HG03196 (cell line): ENCODE results near the gene GABRQ.

ENCODE experiments used
- ATAC-seq: cut with Tn5 transposase; IDR thresholded peaks from one replicate; pipeline ENCODE4 v1.9.1; 2021; ENCODE audit not compliant: unreplicated experiment

The GABRQ gene

DNA sequence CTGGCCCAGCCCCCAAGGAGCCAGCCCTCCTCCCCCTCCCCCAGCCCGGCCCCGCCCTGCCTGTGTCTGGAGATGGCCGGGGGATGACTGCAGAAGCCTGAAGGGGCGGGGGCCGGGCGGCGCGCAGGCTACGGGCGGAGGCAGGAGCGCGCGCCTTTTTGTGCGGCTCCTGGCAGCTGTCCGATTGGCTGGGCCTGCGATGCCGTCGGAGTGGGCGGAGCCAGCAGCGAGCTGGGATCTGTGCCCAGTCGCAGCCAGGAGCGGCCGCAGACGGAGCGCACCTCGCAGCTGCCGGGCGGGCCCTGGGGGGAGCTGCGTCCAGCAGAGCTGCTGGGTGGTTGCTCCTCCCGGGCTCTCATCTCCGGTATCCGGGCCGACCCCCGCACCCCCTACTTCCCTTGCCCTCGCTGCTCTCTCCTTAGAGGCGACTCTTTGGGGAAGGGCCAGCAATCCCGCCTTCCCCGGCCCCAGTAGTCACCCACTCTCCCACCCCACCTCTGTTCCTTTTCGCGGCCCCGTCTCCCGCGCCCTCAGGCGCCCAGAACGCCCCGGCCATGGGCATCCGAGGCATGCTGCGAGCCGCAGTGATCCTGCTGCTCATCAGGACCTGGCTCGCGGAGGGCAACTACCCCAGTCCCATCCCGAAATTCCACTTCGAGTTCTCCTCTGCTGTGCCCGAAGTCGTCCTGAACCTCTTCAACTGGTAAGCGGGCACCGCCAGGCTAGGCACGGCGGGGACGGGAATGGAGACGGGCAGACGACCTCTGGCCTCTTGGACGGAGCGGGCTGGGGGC, at the start of gene GABRQ:
Gene GABRQ (plus strand): TSS at position 247 of the 794 bp plus-strand sequence. CDS start 308 bp downstream, at position 555.
- ATAC-seq: no peak

DNA sequence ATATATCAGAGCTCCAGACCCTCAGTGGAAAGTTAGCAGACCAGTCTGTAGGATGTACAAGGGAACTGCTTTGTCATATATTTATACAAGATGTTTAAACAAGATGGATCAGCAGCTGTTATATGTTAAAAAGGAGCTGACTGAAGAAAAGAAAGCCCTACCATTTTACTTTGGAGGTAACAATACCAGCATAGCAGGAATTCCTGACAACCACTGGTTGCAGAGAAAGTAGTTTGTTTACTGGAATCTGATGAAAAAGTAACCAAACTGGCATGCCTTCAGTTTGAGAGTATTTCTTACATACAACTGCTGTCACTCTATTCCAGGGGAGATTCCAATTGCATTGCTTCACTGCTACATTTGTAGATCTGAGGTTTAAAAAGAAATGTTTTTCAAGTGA, 49.5 kb upstream of the GABRQ start:
- no peak for ATAC-seq

DNA sequence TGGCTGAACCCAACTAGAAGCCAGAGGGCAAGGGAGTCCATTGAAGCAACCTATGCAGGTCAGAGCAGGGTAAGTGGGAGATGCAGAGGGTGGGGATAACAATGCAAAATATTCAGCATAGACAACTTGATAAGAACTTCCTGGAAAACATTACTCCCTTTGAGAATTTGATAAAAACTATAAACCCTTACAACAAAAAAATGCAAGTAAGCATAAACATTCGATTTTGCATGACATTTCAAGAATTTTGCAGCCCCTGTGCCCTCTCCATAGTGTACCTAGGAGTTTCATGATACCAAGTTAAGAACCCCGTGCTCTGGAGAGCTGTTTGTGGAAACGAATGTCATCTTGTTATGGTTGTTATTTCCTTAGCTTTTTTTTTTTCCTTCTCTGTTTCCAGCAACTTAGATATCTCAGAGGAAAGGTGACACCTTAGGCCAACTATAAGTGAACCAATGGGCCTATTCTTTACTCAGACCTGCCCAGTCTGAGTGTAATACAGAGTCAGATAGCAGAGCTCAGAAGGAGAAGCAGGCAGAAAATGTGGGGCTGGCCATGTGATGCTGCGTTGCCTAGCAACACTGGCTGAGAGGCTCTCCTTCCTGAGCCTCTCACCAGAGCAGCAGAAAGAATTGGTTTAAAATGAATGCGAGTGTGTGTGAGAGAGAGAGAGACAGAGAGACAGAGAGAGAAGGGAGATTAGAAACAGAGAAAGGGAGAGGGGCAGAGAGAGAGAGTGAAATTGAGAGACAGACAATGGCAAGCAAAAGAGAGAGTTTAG, 36.7 kb upstream of the GABRQ start:
- no peak for ATAC-seq

DNA sequence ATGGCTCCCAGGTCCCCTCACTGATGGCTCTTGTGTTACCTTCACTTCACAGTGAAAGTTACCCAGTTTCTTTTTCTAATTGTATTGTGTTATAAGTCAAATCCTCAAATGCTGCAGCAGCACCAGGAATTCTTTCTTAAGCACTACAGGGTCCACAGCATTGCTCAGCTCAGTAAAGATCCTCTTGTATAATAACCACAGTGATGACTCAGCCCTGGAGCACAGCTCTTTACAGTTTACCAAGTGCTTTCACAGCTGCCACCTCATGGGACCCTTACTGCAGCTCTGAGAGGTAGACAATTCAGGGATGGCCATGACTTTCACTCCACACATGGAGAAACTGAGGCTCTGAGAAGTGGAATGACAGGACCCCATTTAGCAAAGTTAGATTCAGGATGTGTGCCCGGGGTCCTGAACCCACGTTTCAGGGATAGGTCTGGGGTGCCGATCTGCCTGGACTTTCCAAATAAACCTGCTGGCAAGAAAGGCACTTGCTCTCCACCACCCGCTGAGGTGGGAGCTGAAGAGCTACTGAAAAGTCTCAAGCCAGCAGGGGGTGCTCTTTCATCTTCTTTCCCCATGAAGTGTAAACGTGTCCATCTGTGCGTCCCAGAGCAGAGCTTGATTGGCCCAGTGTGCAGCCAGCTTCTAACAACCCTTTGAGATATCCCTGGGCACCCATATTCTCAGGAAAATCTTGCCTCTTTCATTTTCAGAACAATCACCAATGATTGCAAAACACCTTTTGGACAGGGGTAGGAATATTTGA, 35.7 kb upstream of the GABRQ start:
- no peak for ATAC-seq

DNA sequence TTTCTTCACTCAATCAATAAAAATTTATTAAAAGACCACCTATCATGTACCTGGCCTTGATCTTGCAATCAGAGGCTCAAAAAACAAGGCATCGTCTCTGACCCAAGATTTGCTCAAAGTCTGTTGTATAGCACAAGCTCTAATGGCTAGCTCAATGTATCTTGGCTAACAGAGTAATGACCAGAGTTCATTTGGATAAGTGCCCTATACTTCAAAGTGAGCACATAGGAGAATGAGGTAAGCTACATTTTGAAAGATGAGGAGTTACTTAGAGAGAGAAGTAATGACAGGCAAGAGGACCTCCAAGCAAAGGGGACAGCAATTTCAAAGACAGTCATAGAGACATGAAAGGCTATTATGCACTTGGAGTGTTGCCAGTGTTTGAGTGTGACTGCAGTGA, 22.9 kb upstream of the GABRQ start:
- ATAC-seq: no peak

DNA sequence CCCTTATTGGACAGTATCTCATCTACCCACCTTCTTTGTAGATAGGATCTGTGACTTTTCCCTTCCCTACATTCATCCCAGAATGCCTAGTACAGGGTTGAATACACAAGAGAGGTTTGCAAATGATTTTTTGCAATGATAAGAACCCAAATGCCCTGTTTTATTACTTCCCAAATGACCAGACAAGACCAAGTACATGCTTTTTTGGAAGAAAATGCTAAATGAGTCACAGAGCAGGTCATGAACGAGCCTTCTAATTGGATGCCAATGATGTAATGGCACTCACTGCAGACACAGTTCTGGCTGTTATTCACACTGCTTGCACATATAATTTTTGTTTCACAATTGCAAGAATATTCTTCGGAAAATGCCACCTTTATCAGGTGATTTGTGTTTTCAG, 17.8 kb upstream of the GABRQ start:
- no peak for ATAC-seq

DNA sequence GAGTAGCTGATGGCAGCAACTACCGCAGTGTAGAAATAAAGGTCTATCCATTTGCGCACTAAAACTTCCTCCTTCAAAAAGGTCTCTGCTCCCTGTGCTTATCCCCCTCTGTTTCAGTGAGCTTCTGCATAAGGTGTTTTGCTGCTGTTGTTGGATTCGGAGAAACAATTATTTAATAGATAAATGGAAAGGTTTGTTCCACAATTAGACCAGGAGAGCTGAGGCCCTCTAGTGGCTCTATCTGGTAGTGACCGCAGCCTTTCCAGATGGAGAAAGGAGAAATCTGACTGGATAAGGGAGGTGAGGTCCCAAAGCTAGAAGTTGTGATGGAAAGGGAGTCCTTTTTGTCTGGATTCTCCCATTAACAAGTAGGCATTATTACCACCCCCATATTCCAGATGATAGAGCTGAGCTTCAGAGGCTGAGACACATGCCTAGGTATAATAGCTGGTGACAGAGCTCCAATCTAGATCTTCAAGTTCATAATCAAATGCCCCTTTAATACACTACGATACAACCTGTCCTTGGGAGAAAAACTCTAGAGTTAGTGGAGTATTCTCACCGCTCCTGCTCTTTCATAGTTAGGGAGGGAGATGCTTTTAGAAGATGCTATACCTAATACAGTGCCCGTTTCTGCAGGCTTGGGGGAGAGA, 5.1 kb upstream of the GABRQ start:
- ATAC-seq: no peak

DNA sequence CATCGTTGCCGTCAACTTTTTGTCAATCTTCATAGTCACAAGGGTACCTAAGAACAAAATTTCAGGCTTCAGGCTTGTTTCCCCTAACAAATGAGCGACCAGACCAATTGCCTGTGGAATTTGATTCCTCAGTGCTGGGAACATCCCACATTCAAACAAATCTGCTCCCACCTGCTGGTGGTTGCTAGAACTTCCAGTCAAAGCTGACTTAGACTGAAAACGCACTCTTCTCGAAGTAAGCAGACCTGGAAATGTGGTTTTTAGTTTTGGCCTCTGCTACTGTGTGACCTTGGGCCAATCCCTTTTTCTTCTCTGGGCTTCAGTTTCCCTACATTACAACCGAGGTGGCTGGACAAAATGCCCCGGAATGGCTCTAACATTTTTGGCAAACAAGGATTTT, 1.8 kb upstream of the GABRQ start:
- no peak for ATAC-seq

DNA sequence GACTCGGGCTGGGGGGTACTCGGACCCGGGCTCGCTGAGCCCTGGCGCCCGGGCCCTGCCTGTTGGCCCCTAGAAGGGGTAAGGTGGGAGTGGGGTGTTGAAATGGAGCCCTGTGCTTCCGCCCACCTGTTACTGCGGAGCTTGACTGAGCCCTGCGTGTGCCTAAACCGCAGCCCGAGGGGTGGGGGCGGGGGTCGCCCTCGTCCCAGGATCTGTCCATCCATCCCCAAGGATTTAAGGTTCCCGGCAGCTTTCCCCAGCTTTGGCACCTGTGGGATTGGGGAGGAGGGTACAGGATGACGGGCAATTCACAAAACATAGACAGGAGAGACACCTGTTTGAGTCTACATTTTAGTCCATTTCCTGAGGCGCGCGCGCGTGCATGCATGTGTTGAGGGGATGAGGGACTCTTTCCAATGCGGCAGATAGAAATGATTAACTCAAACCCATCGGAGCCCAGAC, 779 bp downstream of the GABRQ start:
- no peak for ATAC-seq

DNA sequence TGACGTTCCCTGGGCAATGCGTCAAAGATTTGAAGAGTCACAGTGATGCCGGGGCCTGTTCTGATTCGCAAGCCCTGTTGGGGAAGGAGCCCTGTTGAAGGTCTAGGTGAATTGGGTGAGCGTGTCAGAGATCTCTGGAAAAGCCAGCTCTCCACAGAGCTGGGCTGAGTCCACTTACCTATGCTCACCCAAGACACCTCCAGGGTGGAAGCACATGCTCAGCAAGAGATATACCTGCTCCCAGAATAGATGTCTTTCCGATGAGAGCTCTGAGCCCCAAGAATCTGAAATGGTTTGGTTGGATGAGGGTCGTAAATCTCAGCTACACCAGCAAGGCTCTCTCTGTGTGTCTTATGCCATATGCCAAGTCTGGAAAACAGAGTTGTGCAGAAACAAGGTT, 1.7 kb downstream of the GABRQ start:
- no peak for ATAC-seq

DNA sequence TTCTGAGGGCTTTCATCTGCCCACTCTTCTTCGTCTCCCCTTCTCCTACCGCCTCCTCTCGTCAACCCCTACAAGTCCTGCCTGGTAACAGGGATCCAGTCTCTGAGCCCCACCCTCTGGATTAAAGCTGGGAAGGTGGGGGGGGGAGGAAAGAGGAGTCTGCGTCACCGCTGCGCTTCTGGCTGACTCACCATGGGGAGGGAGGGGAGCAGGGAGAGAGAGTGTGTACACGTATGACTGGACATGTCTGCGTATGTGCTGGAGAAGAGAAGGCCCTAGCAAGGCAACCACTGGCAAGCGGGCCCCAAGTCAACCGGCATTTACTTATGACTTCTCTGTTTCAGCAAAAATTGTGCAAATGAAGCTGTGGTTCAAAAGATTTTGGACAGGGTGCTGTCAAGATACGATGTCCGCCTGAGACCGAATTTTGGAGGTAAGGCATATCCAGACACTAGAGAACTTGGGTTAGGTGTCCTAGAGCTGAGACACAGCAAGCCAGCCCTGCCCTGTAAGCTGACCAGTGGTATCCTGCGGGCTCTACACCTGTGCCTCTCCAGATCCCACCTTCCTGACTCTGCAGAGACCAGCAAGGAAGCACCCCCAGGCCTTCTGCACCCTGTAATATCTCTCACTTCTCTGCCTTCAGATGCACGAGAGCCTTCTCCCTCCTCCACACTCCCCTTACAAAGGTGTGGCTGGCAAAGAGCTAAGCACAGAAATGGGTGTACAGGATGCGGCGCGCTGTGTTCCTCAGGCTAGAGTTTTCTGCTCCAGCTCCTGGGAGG, 2.5 kb downstream of the GABRQ start:
- ATAC-seq: no peak

DNA sequence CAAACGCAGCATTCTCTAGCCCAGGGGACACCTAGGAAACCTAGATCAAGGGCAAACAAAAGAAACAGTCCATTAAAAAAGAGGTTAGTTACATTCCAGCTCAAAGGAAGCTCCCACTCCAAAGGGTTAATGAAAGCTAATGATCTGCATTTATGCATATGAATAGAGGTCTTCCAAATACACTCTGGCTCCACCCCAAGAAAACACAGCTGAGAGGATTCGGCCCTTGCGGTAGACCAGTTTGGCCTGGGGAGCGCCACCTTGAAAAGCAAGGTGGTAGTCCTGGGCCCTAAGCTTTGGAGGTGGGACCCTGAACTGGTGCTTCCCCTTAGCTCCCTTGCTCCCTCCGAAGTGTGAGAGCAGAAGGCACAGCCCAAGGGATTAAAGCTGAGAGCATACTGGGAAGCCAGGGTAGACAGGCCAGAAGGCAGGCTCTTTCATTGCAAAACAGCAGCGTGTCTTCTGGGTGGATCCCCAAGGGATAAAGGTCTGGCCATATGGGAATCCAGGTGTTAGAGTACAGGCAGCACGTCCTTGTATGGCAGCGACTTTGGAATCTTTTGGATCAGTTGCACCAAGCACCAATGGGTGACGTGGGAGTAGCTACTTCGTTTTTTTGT, 3.7 kb downstream of the GABRQ start:
- ATAC-seq: no peak

DNA sequence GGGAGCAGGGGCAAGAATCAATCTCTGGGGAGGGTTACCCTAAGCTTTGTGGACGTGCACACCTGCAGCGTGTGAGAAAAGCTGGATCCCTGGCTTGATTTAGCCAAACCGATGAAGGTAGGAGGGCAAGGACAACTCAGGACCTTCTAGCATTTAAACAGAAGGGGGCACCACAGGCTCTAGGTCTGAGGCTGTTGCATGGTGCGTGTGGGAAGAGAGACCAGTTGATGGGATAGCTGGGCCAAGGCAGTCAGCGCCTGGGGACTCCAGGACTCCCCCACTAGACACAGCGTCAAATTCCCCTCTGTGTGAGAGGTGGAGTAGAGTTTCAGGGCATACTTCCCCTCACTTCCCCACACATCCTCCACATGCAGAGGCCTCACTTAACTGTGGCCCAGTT, 4.3 kb downstream of the GABRQ start:
- no peak for ATAC-seq

DNA sequence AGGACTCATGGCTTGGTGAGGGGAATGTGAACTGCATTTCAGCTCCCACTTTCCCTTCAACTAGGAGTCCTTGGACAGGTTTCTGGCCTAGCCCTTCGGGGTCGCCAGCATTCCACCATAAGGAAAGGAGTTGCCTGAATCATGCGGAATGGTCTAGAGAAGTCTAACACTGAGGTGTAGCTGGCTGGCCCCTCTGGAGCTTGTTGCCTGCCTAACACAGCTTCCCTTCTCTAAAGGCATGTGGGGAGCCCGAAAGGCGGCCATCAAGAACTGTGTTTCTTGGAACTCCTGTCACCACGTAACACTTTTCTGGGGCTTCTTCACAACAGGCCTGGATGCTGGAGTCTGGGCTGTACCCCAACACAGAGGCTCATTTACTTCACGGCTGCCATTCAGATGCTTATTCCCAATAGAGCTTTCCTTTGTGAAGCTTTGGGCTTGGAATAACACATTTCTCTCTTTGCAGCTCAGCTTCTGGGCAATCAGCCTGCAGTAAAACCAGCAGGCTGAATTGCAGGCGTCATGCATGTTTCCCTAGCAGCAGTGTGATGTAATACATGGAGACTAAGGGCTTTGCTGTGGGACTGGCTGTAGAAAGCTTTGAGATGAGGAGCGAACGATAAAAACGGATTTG, 5.4 kb downstream of the GABRQ start:
- ATAC-seq: no peak

DNA sequence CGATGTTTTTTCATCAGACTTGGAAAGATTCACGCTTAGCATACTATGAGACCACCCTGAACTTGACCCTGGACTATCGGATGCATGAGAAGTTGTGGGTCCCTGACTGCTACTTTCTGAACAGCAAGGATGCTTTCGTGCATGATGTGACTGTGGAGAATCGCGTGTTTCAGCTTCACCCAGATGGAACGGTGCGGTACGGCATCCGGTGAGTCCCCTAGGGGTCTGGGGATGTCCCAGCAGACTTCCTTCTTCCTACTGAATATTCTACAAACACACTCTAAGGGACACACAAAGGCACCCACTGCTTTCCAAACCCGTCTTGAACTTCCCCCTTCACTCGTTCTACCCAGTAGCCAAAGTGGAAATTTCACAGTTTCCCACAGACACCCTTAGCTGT, 9.3 kb downstream of the GABRQ start:
- ATAC-seq: no peak

DNA sequence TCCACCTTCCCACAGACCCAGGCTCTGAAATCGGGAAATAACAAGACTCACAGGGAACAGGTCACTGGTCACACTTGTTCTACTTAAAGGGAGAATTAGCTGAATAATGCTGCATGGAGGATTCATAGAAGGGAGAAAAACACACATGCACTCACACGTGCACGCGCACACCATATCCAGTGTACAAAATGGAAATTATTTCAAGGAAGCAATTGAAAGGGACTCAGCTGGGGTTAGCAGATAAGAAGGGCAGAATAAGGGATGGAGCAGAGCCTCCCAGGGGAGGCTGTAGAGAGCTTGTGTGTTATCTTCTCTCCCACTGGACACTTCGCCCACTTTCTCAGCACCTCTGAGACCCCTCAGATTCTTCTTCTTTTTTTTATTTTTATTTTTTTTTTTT, 10.3 kb downstream of the GABRQ start:
- no peak for ATAC-seq

DNA sequence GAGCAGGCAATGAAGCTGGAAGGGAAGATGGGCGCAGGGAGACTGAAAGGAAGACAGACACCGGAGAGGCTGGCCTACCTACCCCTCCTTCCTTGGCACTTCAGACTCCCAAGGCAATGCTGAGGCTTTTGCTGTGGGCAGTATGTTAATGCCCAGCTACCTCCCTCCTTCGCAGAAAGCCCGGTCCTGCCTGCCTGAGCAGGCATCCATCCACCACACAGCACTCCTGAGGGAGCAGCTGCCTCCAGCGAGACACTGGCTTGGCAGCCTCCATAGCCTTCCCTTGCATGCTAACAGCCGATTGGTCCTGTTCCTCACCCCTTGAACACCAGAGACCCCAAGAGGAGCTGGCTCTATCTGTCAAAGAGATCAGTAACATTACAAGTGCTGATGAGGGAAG, 14.4 kb downstream of the GABRQ start:
- no peak for ATAC-seq

DNA sequence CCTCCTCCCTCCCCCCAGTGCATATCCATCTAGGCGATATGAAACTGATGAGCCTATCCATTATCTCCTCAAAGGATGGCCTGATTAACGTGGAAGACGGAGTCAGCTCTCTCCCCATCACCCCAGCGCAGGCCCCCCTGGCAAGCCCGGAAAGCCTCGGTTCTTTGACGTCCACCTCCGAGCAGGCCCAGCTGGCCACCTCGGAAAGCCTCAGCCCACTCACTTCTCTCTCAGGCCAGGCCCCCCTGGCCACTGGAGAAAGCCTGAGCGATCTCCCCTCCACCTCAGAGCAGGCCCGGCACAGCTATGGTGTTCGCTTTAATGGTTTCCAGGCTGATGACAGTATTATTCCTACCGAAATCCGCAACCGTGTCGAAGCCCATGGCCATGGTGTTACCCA, 14.8 kb downstream of the GABRQ start:
- no peak for ATAC-seq

DNA sequence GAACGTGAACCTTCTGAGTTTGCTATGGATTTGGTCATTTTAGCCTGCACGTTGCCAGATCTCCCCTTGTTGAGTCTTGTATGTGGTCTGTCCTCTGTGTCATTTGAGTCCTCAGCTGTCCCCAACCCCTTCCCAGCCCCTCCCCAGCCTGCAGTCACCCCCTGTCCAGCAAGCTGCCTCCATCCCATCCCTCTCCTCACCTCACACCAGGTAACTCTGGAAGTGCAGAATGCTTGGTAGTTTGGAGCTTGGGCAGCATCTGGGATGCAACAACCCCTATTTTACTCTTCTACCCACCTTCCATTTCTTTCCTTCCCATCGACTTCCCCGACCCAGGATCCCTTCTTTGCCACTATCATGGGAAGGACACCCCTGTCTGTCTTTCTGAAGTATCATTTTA, 18.4 kb downstream of the GABRQ start:
- ATAC-seq: no peak
